DMS79 (cell line): ENCODE data around the gene CCAR1.
"Not testable (repeated sequence)": the region's sequence is repeated elsewhere in the genome, so short reads cannot be mapped to it uniquely, and the experiment has no call there.

Experiments
- DNase-seq: peaks from one replicate; lab custom pipeline; 2025; lab: John Stamatoyannopoulos, UW

The CCAR1 gene

GRCh38 chr10:68720793-68721672 is at the start of gene CCAR1:
Gene CCAR1 (plus strand): TSS chr10:68721239. CDS start chr10:68722505, 1,266 bp downstream.
- peak; percentile 90 for DNase-seq

- no peak for DNase-seq
Measured at GRCh38 chr10:68684413-68684812, 36.6 kb upstream of the CCAR1 start.

- DNase-seq, result no peak
Measured at GRCh38 chr10:68696018-68696417, 25.0 kb upstream of the CCAR1 start.

- DNase-seq, result no peak
Measured at GRCh38 chr10:68697106-68697505, 23.9 kb upstream of the CCAR1 start.

- no peak for DNase-seq
Measured at GRCh38 chr10:68700197-68700596, 20.8 kb upstream of the CCAR1 start.

GRCh38 chr10:68705548-68705947 is 15.5 kb upstream of the CCAR1 start:
- DNase-seq, result no peak

GRCh38 chr10:68708987-68709386 is 12.1 kb upstream of the CCAR1 start:
- DNase-seq, result not testable (repeated sequence)

GRCh38 chr10:68713065-68713464 is 8.0 kb upstream of the CCAR1 start:
- DNase-seq, result not testable (repeated sequence)

GRCh38 chr10:68717435-68717834 is 3.6 kb upstream of the CCAR1 start:
- DNase-seq, result no peak

GRCh38 chr10:68721673-68722335 is 765 bp downstream of the CCAR1 start:
- DNase-seq, result no peak

GRCh38 chr10:68725016-68725415 is 4.0 kb downstream of the CCAR1 start:
- DNase-seq, result no peak

GRCh38 chr10:68727146-68727545 is 6.1 kb downstream of the CCAR1 start:
- DNase-seq, result no peak

GRCh38 chr10:68732651-68733050 is 11.6 kb downstream of the CCAR1 start:
- no peak for DNase-seq

GRCh38 chr10:68734349-68734748 is 13.3 kb downstream of the CCAR1 start:
- no peak for DNase-seq

- no peak for DNase-seq
Measured at GRCh38 chr10:68735119-68735518, 14.1 kb downstream of the CCAR1 start.

- DNase-seq, result not testable (repeated sequence)
Measured at GRCh38 chr10:68735739-68736138, 14.7 kb downstream of the CCAR1 start.

- DNase-seq, result not testable (repeated sequence)
Measured at GRCh38 chr10:68740676-68741075, 19.6 kb downstream of the CCAR1 start.

- DNase-seq, result no peak
Measured at GRCh38 chr10:68742397-68742796, 21.4 kb downstream of the CCAR1 start.

- no peak for DNase-seq
Measured at GRCh38 chr10:68752711-68753350, 31.8 kb downstream of the CCAR1 start.

GRCh38 chr10:68756246-68756645 is 35.2 kb downstream of the CCAR1 start:
- DNase-seq, result no peak

GRCh38 chr10:68756766-68757165 is 35.7 kb downstream of the CCAR1 start:
- DNase-seq, result no peak

GRCh38 chr10:68759223-68759863 is 38.3 kb downstream of the CCAR1 start:
- DNase-seq, result no peak
